Ishikawa (cell line): ENCODE results near the gene BTBD16.

Experiments
- CEBPB ChIP-seq: IDR thresholded peaks from 2 replicates; pipeline ENCODE4 v1.6.1; 2012
- CREB1 ChIP-seq: IDR thresholded peaks from 2 replicates; pipeline ENCODE4 v1.6.1; 2012; ENCODE audit warnings: low read depth
- EGR1 ChIP-seq: IDR thresholded peaks from 2 replicates; pipeline ENCODE4 v1.6.1; 2012
- EP300 ChIP-seq: IDR thresholded peaks from 2 replicates; pipeline ENCODE4 v1.6.1; 2012; ENCODE audit warnings: borderline replicate concordance
- FOXM1 ChIP-seq: IDR thresholded peaks from 2 replicates; pipeline ENCODE4 v1.6.1; 2012; ENCODE audit warnings: low read depth, borderline replicate concordance
- MAX ChIP-seq: IDR thresholded peaks from 2 replicates; pipeline ENCODE4 v1.6.1; 2012
- NFIC ChIP-seq: IDR thresholded peaks from 2 replicates; pipeline ENCODE4 v1.6.1; 2012
- RAD21 ChIP-seq: IDR thresholded peaks from 2 replicates; pipeline ENCODE4 v1.6.1; 2012; ENCODE audit warnings: low read depth
- REST ChIP-seq: IDR thresholded peaks from 2 replicates; pipeline ENCODE4 v1.6.1; 2012; ENCODE audit warnings: low read depth, mild to moderate bottlenecking
- TAF1 ChIP-seq: IDR thresholded peaks from 2 replicates; pipeline ENCODE4 v1.6.1; 2012; ENCODE audit warnings: low read depth, mild to moderate bottlenecking
- TCF12 ChIP-seq: IDR thresholded peaks from 2 replicates; pipeline ENCODE4 v1.6.1; 2012; ENCODE audit warnings: low read depth
- TEAD4 ChIP-seq: IDR thresholded peaks from 2 replicates; pipeline ENCODE4 v1.6.1; 2012
- USF1 ChIP-seq: IDR thresholded peaks from 2 replicates; pipeline ENCODE4 v1.6.1; 2012
- YY1 ChIP-seq: IDR thresholded peaks from 2 replicates; pipeline ENCODE4 v1.6.1; 2012; ENCODE audit warnings: low read depth
- ZBTB7A ChIP-seq: IDR thresholded peaks from 2 replicates; pipeline ENCODE4 v1.6.1; 2012; ENCODE audit warnings: low read depth

BTBD16 gene

GRCh38 chr10:122271076-122271475 is at the start of gene BTBD16:
TSS of gene BTBD16 (plus strand) at chr10:122271296. CDS start at chr10:122275082, 3,786 bp downstream.
- TF ChIP-seq MAX (no peak), RAD21 (no peak), TCF12 (no peak), EGR1 (no peak), REST (no peak), FOXM1 (no peak), TEAD4 (no peak), USF1 (no peak), CEBPB (no peak), CREB1 (no peak), EP300 (no peak), TAF1 (no peak)

- TF ChIP-seq TEAD4 (no peak), NFIC (no peak), RAD21 (no peak), REST (no peak), YY1 (no peak), MAX (no peak), USF1 (no peak), EP300 (no peak), EGR1 (no peak), CEBPB (no peak), TCF12 (no peak), TAF1 (no peak), FOXM1 (no peak), ZBTB7A (no peak), CREB1 (no peak)
These were observed 49.1 kb upstream of the BTBD16 start for GRCh38 chr10:122221958-122222357.

GRCh38 chr10:122222638-122223037 is 48.5 kb upstream of the BTBD16 start:
- TF ChIP-seq NFIC (no peak), TCF12 (no peak), CEBPB (no peak), MAX (no peak), EP300 (no peak), TAF1 (no peak), YY1 (no peak), TEAD4 (no peak), RAD21 (no peak), EGR1 (no peak), USF1 (no peak), REST (no peak), FOXM1 (no peak), CREB1 (no peak), ZBTB7A (no peak)

- TF ChIP-seq MAX (no peak), EGR1 (no peak), CEBPB (no peak)
These were observed 46.9 kb upstream of the BTBD16 start for GRCh38 chr10:122224159-122224558.
